ENCODE results near the gene NCOA7.
"Not testable (repeated sequence)": the region's sequence is repeated elsewhere in the genome, so short reads cannot be mapped to it uniquely, and the experiment has no call there.

The NCOA7 gene

GRCh38 chr6:125802383-125802782 is 11.6 kb downstream of the NCOA7 start:
- TF ChIP-seq ZFX (IDR thresholded peaks at IDR 0.05; ENCODE audit: borderline replicate concordance) (no peak), CTCF (IDR thresholded peaks at IDR 0.05) (no peak)
- H3K27ac ChIP-seq, result no peak overlapping the region

GRCh38 chr6:125802943-125803377 is 12.2 kb downstream of the NCOA7 start:
- H3K27ac ChIP-seq, result no peak overlapping the region
- TF ChIP-seq CTCF (IDR thresholded peaks at IDR 0.05) (no peak), ZFX (IDR thresholded peaks at IDR 0.05; ENCODE audit: borderline replicate concordance) (no peak)

GRCh38 chr6:125804264-125804663 is 13.5 kb downstream of the NCOA7 start:
- H3K27ac ChIP-seq, result no peak overlapping the region
- TF ChIP-seq ZFX (IDR thresholded peaks at IDR 0.05; ENCODE audit: borderline replicate concordance), result no peak
- no peak for TF ChIP-seq CTCF (IDR thresholded peaks at IDR 0.05)

- not testable (repeated sequence) for H3K27ac ChIP-seq
Measured at GRCh38 chr6:125804866-125805425, 14.2 kb downstream of the NCOA7 start.

GRCh38 chr6:125806813-125807212 is 16.1 kb downstream of the NCOA7 start:
- TF ChIP-seq ZFX (IDR thresholded peaks at IDR 0.05; ENCODE audit: borderline replicate concordance), result no peak
- TF ChIP-seq CTCF (IDR thresholded peaks at IDR 0.05), result no peak
- H3K27ac ChIP-seq, result no peak overlapping the region

GRCh38 chr6:125807293-125807692 is 16.5 kb downstream of the NCOA7 start:
- TF ChIP-seq CTCF (IDR thresholded peaks at IDR 0.05), result no peak
- TF ChIP-seq ZFX (IDR thresholded peaks at IDR 0.05; ENCODE audit: borderline replicate concordance), result no peak

GRCh38 chr6:125808060-125808459 is 17.3 kb downstream of the NCOA7 start:
- no peak overlapping the region for H3K27ac ChIP-seq
- TF ChIP-seq CTCF (IDR thresholded peaks at IDR 0.05), result no peak
- TF ChIP-seq ZFX (IDR thresholded peaks at IDR 0.05; ENCODE audit: borderline replicate concordance), result no peak

More at GRCh38 chr6:125807293-125807692, 16.5 kb downstream of the NCOA7 start:
- no peak overlapping the region for H3K27ac ChIP-seq

GRCh38 chr6:125808591-125808990 is 17.8 kb downstream of the NCOA7 start:
- TF ChIP-seq ZFX (IDR thresholded peaks at IDR 0.05; ENCODE audit: borderline replicate concordance) (no peak), CTCF (IDR thresholded peaks at IDR 0.05) (no peak)

More at GRCh38 chr6:125808591-125808990, 17.8 kb downstream of the NCOA7 start:
- H3K27ac ChIP-seq, result no peak overlapping the region

All from 22Rv1 (cell line).